OCI-LY1 (cell line): Measurements from ENCODE around the gene DMD.

Experiments
- H2AFZ ChIP-seq: fragments of 200-600 bp; sonication (generic), shearing (Covaris generic); 2 replicates; pipeline ENCODE4 v1.6.0; 2014; ENCODE audit warnings: antibody characterized with exemption, mild to moderate bottlenecking, low read length
- H3F3A ChIP-seq: fragments of 200-600 bp; sonication (generic), shearing (Covaris generic); 2 replicates; pipeline ENCODE4 v1.6.0; 2014; ENCODE audit warnings: mild to moderate bottlenecking, antibody characterized with exemption, low read length, moderate library complexity; ENCODE audit not compliant: insufficient read depth
- H3K27ac ChIP-seq: fragments of 200-600 bp; sonication (generic); 2 replicates; pipeline ENCODE4 v1.5.1; 2014; ENCODE audit warnings: low read length, mixed run types, mild to moderate bottlenecking, low read depth; ENCODE audit not compliant: poor library complexity, severe bottlenecking
- H3K27me3 ChIP-seq: fragments of 200-600 bp; sonication (generic); 2 replicates; pipeline ENCODE4 v1.6.0; 2014; ENCODE audit warnings: antibody characterized with exemption, mild to moderate bottlenecking, low read length, moderate library complexity; ENCODE audit not compliant: insufficient read depth
- H3K36me3 ChIP-seq: fragments of 200-600 bp; sonication (generic); 2 replicates; pipeline ENCODE4 v1.6.1; 2014; ENCODE audit warnings: mild to moderate bottlenecking, antibody characterized with exemption, low read length, moderate library complexity, mixed read lengths; ENCODE audit not compliant: insufficient read depth
- H3K4me1 ChIP-seq: fragments of 200-600 bp; sonication (generic); 2 replicates; pipeline ENCODE4 v1.5.1; 2014; ENCODE audit warnings: mild to moderate bottlenecking, low read length, moderate library complexity; ENCODE audit not compliant: insufficient read depth, severe bottlenecking
- H3K4me2 ChIP-seq: fragments of 200-600 bp; sonication (generic), shearing (Covaris generic); 2 replicates; pipeline ENCODE4 v1.6.1; 2014; ENCODE audit warnings: low read length
- H3K4me3 ChIP-seq: fragments of 200-600 bp; sonication (generic); 2 replicates; pipeline ENCODE4 v1.5.1; 2014; ENCODE audit warnings: low read length, low read depth, mild to moderate bottlenecking, mixed read lengths; ENCODE audit not compliant: poor library complexity, severe bottlenecking
- H3K79me2 ChIP-seq: fragments of 200-600 bp; shearing (Covaris generic); 2 replicates; pipeline ENCODE4 v1.6.1; 2016; ENCODE audit warnings: mixed run types, low read length, mixed read lengths; ENCODE audit not compliant: insufficient read depth
- H3K9ac ChIP-seq: fragments of 200-600 bp; sonication (generic), shearing (Covaris generic); 2 replicates; pipeline ENCODE4 v1.6.1; 2014; ENCODE audit warnings: mild to moderate bottlenecking, low read length, mixed read lengths
- H3K9me2 ChIP-seq: fragments of 200-600 bp; sonication (generic), shearing (Covaris generic); 2 replicates; pipeline ENCODE4 v1.6.1; 2014; ENCODE audit warnings: low read depth, mild to moderate bottlenecking, low read length, mixed read lengths
- H3K9me3 ChIP-seq: fragments of 200-600 bp; shearing (Covaris generic); 2 replicates; pipeline ENCODE4 v1.6.1; 2014; ENCODE audit warnings: low read length, mixed read lengths
- H4K20me1 ChIP-seq: fragments of 200-600 bp; sonication (generic), shearing (Covaris generic); 2 replicates; pipeline ENCODE4 v1.6.0; 2016; ENCODE audit warnings: mild to moderate bottlenecking, low read length; ENCODE audit not compliant: insufficient read depth
- EZH2 ChIP-seq: fragments of 200-600 bp; sonication (generic), shearing (Covaris generic); IDR thresholded peaks from 2 replicates; pipeline ENCODE4 v1.8.0; 2017; ENCODE audit warnings: borderline replicate concordance, mixed run types, mild to moderate bottlenecking, antibody characterized with exemption, low read length, moderate library complexity, mixed read lengths
- TF ChIP-seq, protein P1 (sequence below): fragments of 200-600 bp; sonication (generic), shearing (Covaris generic); IDR thresholded peaks from 2 replicates; pipeline ENCODE4 v1.5.1; 2017; ENCODE audit warnings: mild to moderate bottlenecking, antibody characterized with exemption, low read length, moderate library complexity, mixed read lengths

Gene DMD

DNA sequence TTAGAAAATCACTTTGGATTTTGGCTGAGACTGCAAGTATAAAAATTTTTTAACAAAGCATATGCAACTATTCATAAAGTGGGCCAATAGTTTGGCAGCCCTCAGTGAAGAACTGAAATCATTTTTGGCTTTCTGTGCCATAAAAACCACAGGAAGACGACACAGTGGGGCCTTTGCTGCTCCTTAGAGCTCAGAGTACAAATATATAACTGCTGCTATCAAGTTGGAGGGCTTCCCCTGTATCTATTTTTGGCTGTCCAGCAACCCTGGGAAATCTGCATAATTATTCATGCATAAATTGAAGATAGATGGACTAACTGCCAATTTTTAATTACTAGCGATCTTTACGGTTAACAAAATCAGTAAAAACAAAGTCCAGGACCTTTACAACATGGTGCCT is 2088.0 kb downstream of the DMD start:
- TF ChIP-seq, protein P1, sequence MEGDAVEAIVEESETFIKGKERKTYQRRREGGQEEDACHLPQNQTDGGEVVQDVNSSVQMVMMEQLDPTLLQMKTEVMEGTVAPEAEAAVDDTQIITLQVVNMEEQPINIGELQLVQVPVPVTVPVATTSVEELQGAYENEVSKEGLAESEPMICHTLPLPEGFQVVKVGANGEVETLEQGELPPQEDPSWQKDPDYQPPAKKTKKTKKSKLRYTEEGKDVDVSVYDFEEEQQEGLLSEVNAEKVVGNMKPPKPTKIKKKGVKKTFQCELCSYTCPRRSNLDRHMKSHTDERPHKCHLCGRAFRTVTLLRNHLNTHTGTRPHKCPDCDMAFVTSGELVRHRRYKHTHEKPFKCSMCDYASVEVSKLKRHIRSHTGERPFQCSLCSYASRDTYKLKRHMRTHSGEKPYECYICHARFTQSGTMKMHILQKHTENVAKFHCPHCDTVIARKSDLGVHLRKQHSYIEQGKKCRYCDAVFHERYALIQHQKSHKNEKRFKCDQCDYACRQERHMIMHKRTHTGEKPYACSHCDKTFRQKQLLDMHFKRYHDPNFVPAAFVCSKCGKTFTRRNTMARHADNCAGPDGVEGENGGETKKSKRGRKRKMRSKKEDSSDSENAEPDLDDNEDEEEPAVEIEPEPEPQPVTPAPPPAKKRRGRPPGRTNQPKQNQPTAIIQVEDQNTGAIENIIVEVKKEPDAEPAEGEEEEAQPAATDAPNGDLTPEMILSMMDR, result no peak
- no peak for TF ChIP-seq EZH2
- H2AFZ ChIP-seq, result no peak overlapping the region
- H3K27ac ChIP-seq, result no peak overlapping the region
- no peaks in the 10 kb centered on the region for H3K27me3 ChIP-seq
- H3K9ac ChIP-seq, result no peak overlapping the region
- H3K4me1 ChIP-seq, result no peaks in the 10 kb centered on the region
- no peaks in the 10 kb centered on the region for H3F3A ChIP-seq
- H3K36me3 ChIP-seq, result no peaks in the 10 kb centered on the region; the same call in 1 of the 2 replicates
- no peaks in the 10 kb centered on the region for H3K79me2 ChIP-seq
- no peaks in the 10 kb centered on the region for H3K9me2 ChIP-seq
- no peaks in the 10 kb centered on the region for H3K9me3 ChIP-seq
- H3K4me2 ChIP-seq, result no peak overlapping the region
- no peak overlapping the region for H3K4me3 ChIP-seq
- no peaks in the 10 kb centered on the region for H4K20me1 ChIP-seq

DNA sequence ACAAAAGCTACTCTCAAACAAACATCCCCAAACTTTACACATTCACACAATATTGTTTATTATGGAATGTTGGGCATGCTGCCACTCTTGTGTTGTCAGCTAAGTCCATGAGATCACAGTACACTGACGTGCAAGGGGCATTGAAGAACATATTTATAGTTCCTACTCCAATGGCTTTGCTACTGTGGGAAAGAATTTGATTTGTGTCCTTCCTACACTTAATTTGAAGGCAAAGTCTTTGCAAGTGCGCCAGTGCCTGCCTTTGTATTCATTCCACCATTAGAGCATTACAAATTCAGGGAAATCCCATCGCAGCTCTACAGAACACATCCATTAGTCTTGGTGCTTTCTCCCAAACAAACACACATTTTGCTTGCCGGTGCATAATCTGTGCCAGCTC is 2094.1 kb downstream of the DMD start:
- Histone ChIP-seq H3K4me3 (no peak overlapping the region), H3K27me3 (no peaks in the 10 kb centered on the region), H3K4me1 (no peaks in the 10 kb centered on the region), H3K9me3 (no peaks in the 10 kb centered on the region), H3K9me2 (no peaks in the 10 kb centered on the region), H3K4me2 (no peak overlapping the region), H4K20me1 (no peaks in the 10 kb centered on the region), H3K36me3 (no peaks in the 10 kb centered on the region), H2AFZ (no peak overlapping the region), H3K27ac (no peak overlapping the region), H3F3A (no peaks in the 10 kb centered on the region), H3K79me2 (no peaks in the 10 kb centered on the region), H3K9ac (no peak overlapping the region)
- TF ChIP-seq EZH2, result no peak
- TF ChIP-seq, protein P1, result no peak

DNA sequence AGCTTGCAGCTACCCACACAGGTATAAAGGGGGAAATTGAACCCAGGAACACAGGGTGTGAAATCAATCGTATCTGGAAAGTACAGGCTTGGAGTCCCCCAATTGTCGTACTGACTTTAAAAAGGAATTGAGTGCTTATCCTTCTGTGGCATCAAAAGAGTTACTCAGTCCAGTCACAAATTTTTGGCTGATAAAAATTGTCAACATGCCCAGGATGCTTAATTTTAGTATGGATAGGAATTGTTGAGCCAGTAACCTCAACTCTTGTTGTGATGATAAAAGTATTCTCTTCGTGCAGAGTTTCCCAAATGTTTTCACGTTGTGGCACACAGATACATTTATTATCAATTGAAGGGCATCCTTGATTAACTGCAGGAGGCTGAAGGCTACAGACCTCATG is 2096.0 kb downstream of the DMD start:
- Histone ChIP-seq H3K79me2 (no peaks in the 10 kb centered on the region), H3K27ac (no peak overlapping the region), H3K4me2 (no peak overlapping the region), H3K9me2 (no peaks in the 10 kb centered on the region), H3K9ac (no peak overlapping the region), H3F3A (no peaks in the 10 kb centered on the region), H3K27me3 (no peaks in the 10 kb centered on the region), H3K4me1 (no peaks in the 10 kb centered on the region), H3K4me3 (no peak overlapping the region), H3K36me3 (no peaks in the 10 kb centered on the region), H3K9me3 (no peaks in the 10 kb centered on the region), H4K20me1 (no peaks in the 10 kb centered on the region), H2AFZ (no peak overlapping the region)
- TF ChIP-seq EZH2, result no peak
- TF ChIP-seq, protein P1, result no peak
